GM18502 (cell line): ENCODE results near the gene ZBTB20.

Experiments
- ATAC-seq: cut with Tn5 transposase; IDR thresholded peaks from one replicate; pipeline ENCODE4 v1.9.1; 2021; ENCODE audit warnings: mild to moderate bottlenecking; ENCODE audit not compliant: unreplicated experiment, poor library complexity

Gene ZBTB20

GRCh38 chr3:114442246-114442645, 704.8 kb downstream of the ZBTB20 start:
- ATAC-seq = no peak

DNA sequence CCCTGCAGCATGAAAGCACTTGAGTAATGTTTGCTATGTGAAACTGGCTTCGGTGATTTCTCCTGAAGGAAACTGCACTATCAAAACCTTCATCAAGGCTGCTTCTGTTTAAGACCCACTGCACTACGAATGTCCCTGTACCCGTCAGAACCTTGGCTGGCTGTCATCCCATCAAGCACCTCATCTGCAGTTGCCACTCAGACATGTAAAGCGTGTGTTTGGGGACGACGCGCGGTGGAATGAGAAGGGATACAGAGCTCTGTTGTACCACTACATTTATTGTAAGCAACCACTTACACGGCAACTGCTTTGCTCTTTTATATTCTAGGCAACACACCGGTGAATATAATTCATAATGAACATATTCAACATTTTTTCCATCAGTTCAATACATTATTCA, 705.7 kb downstream of the ZBTB20 start:
- ATAC-seq = no peak

DNA sequence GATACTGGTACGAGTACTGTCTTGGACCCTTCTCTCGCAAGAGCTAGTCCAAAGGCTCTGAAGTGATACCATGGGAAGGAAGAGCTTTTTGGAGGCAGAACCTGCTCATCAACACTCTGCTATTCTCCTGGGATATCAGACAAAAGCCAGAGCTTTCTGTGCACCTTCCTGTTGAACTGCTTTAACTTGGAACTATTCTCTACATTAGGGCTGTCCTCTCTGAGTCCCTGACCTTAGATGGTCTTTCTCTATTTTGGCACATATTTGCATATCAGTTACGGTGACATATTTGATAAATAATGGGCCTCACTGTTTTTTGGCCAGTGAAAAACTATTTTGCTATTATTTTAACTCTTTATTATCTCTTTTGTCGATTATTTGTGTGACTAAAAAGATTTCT, 706.4 kb downstream of the ZBTB20 start:
- no peak for ATAC-seq

GRCh38 chr3:114439284-114439683, 707.8 kb downstream of the ZBTB20 start:
- no peak for ATAC-seq

DNA sequence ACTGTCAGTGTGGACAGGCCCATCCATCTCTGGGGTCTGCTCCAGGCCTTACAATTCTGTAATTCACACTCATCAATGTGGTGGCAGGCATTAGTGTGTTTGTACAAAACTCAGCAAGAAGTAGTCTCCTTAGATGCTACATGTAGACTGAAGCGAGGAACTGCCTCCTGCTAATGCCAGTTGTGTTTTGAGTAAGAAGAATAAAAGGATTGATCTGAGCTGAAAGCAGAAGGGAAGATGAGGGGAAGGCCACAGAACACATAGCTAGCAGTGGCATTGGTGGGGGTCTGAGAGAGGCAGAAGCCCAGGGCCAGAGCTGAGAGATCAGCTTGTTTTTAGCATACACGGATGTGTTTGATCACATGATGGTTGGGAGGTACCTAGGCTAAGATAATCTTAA, 709.2 kb downstream of the ZBTB20 start:
- no peak for ATAC-seq

DNA sequence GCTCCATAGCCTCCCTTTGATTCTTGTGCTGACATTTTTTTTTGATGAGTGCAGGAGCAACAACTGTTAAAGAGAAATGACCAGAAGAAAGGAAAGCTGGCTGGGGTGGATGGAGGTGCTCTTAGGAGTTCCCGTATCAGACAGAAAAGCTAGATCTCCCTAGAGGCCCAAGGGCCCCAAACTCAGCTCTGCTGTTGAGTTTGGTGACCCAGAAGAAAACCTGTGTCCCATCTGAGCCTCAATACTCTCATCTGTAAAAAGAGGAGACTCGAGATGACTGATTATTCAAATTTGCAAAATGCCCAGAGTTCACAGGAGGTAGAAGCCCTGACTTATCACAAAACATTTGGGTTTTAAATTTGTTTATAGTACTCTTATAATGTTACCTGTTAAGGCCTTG, 710.9 kb downstream of the ZBTB20 start:
- ATAC-seq = no peak

GRCh38 chr3:114435386-114436115, 711.5 kb downstream of the ZBTB20 start:
- no peak for ATAC-seq

DNA sequence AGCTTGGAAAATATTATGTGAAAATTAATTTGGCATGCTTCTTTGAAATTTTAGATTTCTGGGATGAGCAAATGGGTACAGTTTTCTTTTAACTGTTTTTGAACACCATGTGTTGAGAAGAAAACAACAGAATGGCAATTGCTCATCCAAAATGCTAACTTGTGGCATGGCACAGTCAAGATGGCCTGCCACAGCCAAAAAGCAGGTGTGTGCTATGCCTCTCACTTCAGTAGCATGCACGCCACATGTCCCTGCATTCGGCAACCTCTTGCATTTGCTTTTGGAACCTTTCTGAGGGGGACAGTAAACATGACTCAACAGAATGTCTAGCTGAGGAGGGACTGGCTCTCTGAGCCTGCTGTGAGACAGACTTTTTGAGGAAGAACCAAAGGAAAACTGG, 714.8 kb downstream of the ZBTB20 start:
- ATAC-seq = no peak

- peak; percentile 97 for ATAC-seq
Measured at GRCh38 chr3:114428044-114428595, 719.0 kb downstream of the ZBTB20 start.

- peak; percentile 14 for ATAC-seq
Measured at GRCh38 chr3:114427285-114428043, 719.6 kb downstream of the ZBTB20 start.

GRCh38 chr3:114424337-114424736, 722.8 kb downstream of the ZBTB20 start:
- no peak for ATAC-seq

DNA sequence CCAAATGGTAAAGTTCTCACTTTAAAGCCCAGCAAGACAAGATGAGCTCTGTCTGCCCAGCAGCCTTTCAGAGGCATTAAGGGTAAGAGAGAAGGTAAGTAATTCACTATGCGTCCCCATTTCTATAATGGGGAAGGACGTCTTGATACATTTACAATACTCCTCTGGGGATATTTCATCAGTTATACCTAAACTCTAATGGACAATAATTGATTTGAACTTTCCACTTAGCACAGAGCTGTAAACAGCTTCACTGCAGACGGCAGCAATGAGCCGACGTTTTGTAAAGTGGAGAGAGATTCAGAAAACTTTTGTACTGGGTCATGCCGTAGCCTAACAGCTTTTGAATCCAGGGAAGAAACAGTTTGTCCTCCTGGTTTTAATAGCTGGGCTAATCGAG, 725.9 kb downstream of the ZBTB20 start:
- ATAC-seq = no peak

GRCh38 chr3:114420072-114420471, 727.0 kb downstream of the ZBTB20 start:
- no peak for ATAC-seq

DNA sequence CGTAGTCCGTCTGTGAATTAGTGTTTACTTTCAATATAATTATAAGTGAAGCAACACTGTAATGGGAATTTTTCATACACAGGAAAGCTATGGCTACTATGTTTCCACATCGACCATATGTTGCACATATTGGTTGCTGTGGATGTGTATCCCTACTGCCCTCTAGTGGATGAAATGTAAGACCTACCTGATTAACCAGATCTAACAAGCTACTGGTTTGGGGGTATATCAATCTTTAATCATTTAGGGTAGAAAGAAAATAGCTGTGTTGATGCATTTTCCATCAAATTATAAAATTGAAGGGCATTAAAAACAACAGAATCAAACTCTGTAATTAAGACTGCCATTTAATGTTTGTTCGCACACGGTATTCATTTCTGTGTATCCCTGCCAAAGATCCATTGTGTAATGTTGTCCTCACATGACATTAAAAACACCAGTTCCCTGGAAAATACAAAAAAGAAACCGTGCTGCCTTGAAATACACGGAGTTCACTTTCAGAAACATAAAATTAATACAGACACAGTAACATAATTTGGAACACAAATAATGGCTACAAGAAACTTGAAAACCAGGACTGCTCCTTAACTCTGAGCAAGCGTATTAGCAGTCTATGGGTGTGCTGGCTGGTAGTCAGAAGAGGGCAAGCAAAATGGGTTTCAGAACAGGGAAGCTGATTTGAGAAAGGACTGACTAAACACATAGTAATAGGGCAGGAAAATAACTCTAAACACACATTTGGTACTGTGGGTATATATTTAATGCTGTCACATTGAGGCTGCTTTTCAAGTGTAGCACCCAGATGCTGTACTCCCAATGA, 728.2 kb downstream of the ZBTB20 start:
- ATAC-seq = peak; percentile 87

GRCh38 chr3:114418107-114418506, 729.0 kb downstream of the ZBTB20 start:
- peak; percentile 72 for ATAC-seq

DNA sequence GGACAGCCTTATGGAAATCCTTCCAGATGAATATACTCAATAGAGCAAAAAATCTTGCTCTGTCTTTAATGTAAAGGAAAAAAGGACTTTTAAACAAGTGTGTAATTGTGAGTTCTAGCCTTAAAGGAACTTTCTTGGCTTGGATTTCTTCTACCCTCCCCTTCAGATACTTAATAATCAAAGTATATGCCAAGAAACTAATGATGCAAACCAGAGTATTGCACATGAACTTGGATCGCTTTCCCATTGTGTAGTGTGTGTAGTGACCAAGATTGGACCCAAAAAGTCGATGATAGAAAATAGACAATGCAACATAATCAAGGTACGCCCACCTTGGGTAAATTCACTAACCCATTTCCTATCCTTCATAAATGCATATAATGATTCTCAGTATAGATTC, 729.4 kb downstream of the ZBTB20 start:
- ATAC-seq = peak; percentile 11

GRCh38 chr3:114417265-114417664, 729.8 kb downstream of the ZBTB20 start:
- ATAC-seq = no peak

GRCh38 chr3:114411811-114412803, 735.0 kb downstream of the ZBTB20 start:
- ATAC-seq = peak; percentile 74

- no peak for ATAC-seq
Measured at GRCh38 chr3:114411190-114411668, 735.9 kb downstream of the ZBTB20 start.
